ENCODE data around the gene ICAM4. TPM values are rescaled to one million over a fixed set of nuclear protein-coding genes. Genes with fewer than 3 reads are reported as not detected.

ICAM4 gene
- polyA plus RNA-seq, 1 of the 3 experiments (the other 2 are of a cell fraction), result 0.05 TPM

DNA sequence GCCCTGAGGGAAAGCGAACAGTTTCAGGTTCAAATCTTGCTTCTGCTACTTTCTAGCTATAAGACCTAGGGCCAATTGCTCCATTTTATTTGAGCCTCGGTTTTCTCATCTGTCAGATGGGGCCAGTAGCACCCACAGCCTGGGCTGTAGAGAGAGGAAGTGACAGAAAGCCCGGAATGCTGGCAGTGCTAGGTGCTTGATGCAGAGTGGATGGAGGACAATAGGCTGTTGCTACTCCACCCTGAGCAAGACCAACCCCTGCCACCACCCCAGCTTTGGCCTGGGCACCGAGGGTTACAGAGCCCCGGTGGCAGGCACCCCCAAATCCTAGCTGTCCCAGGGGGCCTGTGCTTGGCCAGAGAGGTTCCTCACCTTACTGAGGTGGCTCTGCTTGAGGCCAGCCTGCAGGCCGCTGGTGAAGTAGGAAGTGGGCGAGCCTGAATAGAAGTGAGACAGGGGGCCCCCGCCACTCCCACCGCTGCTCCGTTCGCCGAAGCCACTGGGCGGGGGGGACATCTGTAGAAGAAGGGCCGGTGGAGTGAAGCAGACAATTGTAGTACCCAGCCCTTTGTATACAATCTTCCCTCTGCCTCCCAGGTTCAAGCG, 31.2 kb downstream of the ICAM4 start:
- H3K36me3 ChIP-seq (replicated peaks in 1 of 2; ENCODE audit: control insufficient read depth in 1 of 2, insufficient read depth in 2 of 2, low read length in 1 of 2), result peaks cover 4 to 36% of the 10 kb centered on the region in 2 experiments
- WGBS (ENCODE audit: low lambda C conversion rate), result 94% methylated on average over 13 of the region's 15 CpGs
- no peak for DNase-seq
- H3F3A ChIP-seq (replicated peaks; ENCODE audit: insufficient read depth), result peaks cover 6% of the 10 kb centered on the region
- no peaks in the 10 kb centered on the region for H3K9me3 ChIP-seq
- H3K4me2 ChIP-seq, result no peak overlapping the region
- no peak overlapping the region for H3K27ac ChIP-seq (ENCODE audit: low read depth in 2 of 2, low read length in 1 of 2)
- no peak for TF ChIP-seq SMC3 (IDR thresholded peaks at IDR 0.05; ENCODE audit: low read depth, low read length)
- TF ChIP-seq, protein P1, sequence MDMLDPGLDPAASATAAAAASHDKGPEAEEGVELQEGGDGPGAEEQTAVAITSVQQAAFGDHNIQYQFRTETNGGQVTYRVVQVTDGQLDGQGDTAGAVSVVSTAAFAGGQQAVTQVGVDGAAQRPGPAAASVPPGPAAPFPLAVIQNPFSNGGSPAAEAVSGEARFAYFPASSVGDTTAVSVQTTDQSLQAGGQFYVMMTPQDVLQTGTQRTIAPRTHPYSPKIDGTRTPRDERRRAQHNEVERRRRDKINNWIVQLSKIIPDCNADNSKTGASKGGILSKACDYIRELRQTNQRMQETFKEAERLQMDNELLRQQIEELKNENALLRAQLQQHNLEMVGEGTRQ (IDR thresholded peaks at IDR 0.05; ENCODE audit: borderline replicate concordance, low read depth, low read length), result no peak
- no peak for TF ChIP-seq FOXM1 (IDR thresholded peaks at IDR 0.05; ENCODE audit: low read depth)
- TF ChIP-seq NFIC (IDR thresholded peaks at IDR 0.05; ENCODE audit: borderline replicate concordance), result no peak
- TF ChIP-seq FOXJ3 (CRISPR knock-in tag; IDR thresholded peaks at IDR 0.05), result no peak
- no peak for TF ChIP-seq JUND (IDR thresholded peaks at IDR 0.05)
- no peak for TF ChIP-seq ELF1 (IDR thresholded peaks at IDR 0.05)
- no peak for TF ChIP-seq EP300 (IDR thresholded peaks at IDR 0.05; ENCODE audit: borderline replicate concordance in 1 of 2, low read depth in 1 of 2, low read length in 1 of 2)
- TF ChIP-seq, protein P2, sequence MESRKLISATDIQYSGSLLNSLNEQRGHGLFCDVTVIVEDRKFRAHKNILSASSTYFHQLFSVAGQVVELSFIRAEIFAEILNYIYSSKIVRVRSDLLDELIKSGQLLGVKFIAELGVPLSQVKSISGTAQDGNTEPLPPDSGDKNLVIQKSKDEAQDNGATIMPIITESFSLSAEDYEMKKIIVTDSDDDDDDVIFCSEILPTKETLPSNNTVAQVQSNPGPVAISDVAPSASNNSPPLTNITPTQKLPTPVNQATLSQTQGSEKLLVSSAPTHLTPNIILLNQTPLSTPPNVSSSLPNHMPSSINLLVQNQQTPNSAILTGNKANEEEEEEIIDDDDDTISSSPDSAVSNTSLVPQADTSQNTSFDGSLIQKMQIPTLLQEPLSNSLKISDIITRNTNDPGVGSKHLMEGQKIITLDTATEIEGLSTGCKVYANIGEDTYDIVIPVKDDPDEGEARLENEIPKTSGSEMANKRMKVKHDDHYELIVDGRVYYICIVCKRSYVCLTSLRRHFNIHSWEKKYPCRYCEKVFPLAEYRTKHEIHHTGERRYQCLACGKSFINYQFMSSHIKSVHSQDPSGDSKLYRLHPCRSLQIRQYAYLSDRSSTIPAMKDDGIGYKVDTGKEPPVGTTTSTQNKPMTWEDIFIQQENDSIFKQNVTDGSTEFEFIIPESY (IDR thresholded peaks at IDR 0.05; ENCODE audit: borderline replicate concordance, low read depth), result no peak
- no peak for TF ChIP-seq YY1 (IDR thresholded peaks at IDR 0.05; ENCODE audit: low read depth)
- TF ChIP-seq, protein P3, sequence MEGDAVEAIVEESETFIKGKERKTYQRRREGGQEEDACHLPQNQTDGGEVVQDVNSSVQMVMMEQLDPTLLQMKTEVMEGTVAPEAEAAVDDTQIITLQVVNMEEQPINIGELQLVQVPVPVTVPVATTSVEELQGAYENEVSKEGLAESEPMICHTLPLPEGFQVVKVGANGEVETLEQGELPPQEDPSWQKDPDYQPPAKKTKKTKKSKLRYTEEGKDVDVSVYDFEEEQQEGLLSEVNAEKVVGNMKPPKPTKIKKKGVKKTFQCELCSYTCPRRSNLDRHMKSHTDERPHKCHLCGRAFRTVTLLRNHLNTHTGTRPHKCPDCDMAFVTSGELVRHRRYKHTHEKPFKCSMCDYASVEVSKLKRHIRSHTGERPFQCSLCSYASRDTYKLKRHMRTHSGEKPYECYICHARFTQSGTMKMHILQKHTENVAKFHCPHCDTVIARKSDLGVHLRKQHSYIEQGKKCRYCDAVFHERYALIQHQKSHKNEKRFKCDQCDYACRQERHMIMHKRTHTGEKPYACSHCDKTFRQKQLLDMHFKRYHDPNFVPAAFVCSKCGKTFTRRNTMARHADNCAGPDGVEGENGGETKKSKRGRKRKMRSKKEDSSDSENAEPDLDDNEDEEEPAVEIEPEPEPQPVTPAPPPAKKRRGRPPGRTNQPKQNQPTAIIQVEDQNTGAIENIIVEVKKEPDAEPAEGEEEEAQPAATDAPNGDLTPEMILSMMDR (IDR thresholded peaks at IDR 0.05), result no peak
- no peak for TF ChIP-seq FOSL2 (IDR thresholded peaks at IDR 0.05; ENCODE audit: borderline replicate concordance, low read depth)
- TF ChIP-seq TEAD4 (IDR thresholded peaks at IDR 0.05; ENCODE audit: borderline replicate concordance, insufficient read depth), result no peak
- no peak for TF ChIP-seq SIN3A (IDR thresholded peaks at IDR 0.05; ENCODE audit: borderline replicate concordance, low read depth, low read length)
- no peak for TF ChIP-seq RCOR1 (IDR thresholded peaks at IDR 0.05; ENCODE audit: low read length)
- no peak for TF ChIP-seq MXI1 (IDR thresholded peaks at IDR 0.05; ENCODE audit: low read depth, low read length)
- TF ChIP-seq RXRA (IDR thresholded peaks at IDR 0.05; ENCODE audit: borderline replicate concordance, low read depth), result no peak
- H3K9ac ChIP-seq, result no peak overlapping the region
- H4K20me1 ChIP-seq (ENCODE audit: insufficient read depth), result no peaks in the 10 kb centered on the region
- no peak overlapping the region for H3K4me3 ChIP-seq (ENCODE audit: low read depth in 2 of 2, low read length in 1 of 2)
- H2AFZ ChIP-seq (ENCODE audit: low read depth), result no peak overlapping the region
- ChIA-PET POLR2A (no interaction called here), CTCF (interaction anchor here (1.2 to 3.2 kb wide), 3 partner anchors 26 to 48 kb away, joined by 3 to 16 read pairs (median 6); partner anchors contain the start of genes ICAM1 and ICAM5)
- peaks cover 0 to 17% of the 10 kb centered on the region in 2 experiments; a peak in 1 of 4 replicates for H3K4me1 ChIP-seq (ENCODE audit: control insufficient read depth in 1 of 2, insufficient read depth in 2 of 2, low read depth in 1 of 2, low read length in 1 of 2)
- no peaks in the 10 kb centered on the region for H3K9me2 ChIP-seq
- no peaks in the 10 kb centered on the region for H3K27me3 ChIP-seq (ENCODE audit: insufficient read depth)
- H3K79me2 ChIP-seq (ENCODE audit: insufficient read depth), result peaks cover 12% of the 10 kb centered on the region; the same call in 1 of the 2 replicates
